GM19438 (cell line): ENCODE results near the gene PTAR1.
"Not testable (repeated sequence)": the region's sequence is repeated elsewhere in the genome, so short reads cannot be mapped to it uniquely, and the experiment has no call there.

ENCODE experiments used
- ATAC-seq: cut with Tn5 transposase; IDR thresholded peaks from one replicate; pipeline ENCODE4 v1.9.1; 2021; ENCODE audit warnings: low read depth; ENCODE audit not compliant: unreplicated experiment

PTAR1 gene

GRCh38 chr9:69759421-69760277, at the start of gene PTAR1:
Gene PTAR1, minus strand, starts transcription at chr9:69760011. Its CDS starts 73 bp downstream, at chr9:69759938.
- peak; percentile 87 for ATAC-seq

- ATAC-seq, result no peak
Observed at GRCh38 chr9:69809304-69809863, 49.6 kb upstream of the PTAR1 start.

GRCh38 chr9:69806627-69807026, 46.8 kb upstream of the PTAR1 start:
- ATAC-seq, result no peak

- no peak for ATAC-seq
Observed at GRCh38 chr9:69805962-69806515, 46.2 kb upstream of the PTAR1 start.

- no peak for ATAC-seq
Observed at GRCh38 chr9:69801989-69802388, 42.2 kb upstream of the PTAR1 start.

GRCh38 chr9:69800027-69800426, 40.2 kb upstream of the PTAR1 start:
- not testable (repeated sequence) for ATAC-seq

- ATAC-seq, result not testable (repeated sequence)
Observed at GRCh38 chr9:69799521-69799920, 39.7 kb upstream of the PTAR1 start.

GRCh38 chr9:69798744-69799143, 38.9 kb upstream of the PTAR1 start:
- ATAC-seq, result no peak

GRCh38 chr9:69797675-69798074, 37.9 kb upstream of the PTAR1 start:
- no peak for ATAC-seq

GRCh38 chr9:69794356-69794755, 34.5 kb upstream of the PTAR1 start:
- no peak for ATAC-seq

GRCh38 chr9:69785757-69786156, 25.9 kb upstream of the PTAR1 start:
- ATAC-seq, result no peak

GRCh38 chr9:69773258-69773657, 13.4 kb upstream of the PTAR1 start:
- no peak for ATAC-seq

GRCh38 chr9:69771775-69772418, 12.1 kb upstream of the PTAR1 start:
- ATAC-seq, result no peak

- ATAC-seq, result no peak
Observed at GRCh38 chr9:69768716-69769115, 8.9 kb upstream of the PTAR1 start.

- no peak for ATAC-seq
Observed at GRCh38 chr9:69768101-69768500, 8.3 kb upstream of the PTAR1 start.

- ATAC-seq, result not testable (repeated sequence)
Observed at GRCh38 chr9:69763862-69764261, 4.1 kb upstream of the PTAR1 start.

GRCh38 chr9:69762527-69762926, 2.7 kb upstream of the PTAR1 start:
- no peak for ATAC-seq

- ATAC-seq, result peak; percentile 8
Observed at GRCh38 chr9:69760278-69760610, 433 bp upstream of the PTAR1 start.

GRCh38 chr9:69759021-69759420, 790 bp downstream of the PTAR1 start:
- ATAC-seq, result peak; percentile 6

GRCh38 chr9:69757996-69758675, 1.7 kb downstream of the PTAR1 start:
- no peak for ATAC-seq

- no peak for ATAC-seq
Observed at GRCh38 chr9:69755205-69755604, 4.6 kb downstream of the PTAR1 start.
